Myometrial cell (primary cell): ENCODE results near the gene SH3D19. TPM values are rescaled to one million over a fixed set of nuclear protein-coding genes. Genes with fewer than 3 reads are reported as not detected.

ENCODE experiments used
- total RNA-seq: library from RNA; depleted of rRNA; stranded (reverse); fragments of >200 nt; gene quantifications from 2 replicates; pipeline ENCODE4 v1.2.3, GENCODE V29; 2015

The SH3D19 gene, protein sequence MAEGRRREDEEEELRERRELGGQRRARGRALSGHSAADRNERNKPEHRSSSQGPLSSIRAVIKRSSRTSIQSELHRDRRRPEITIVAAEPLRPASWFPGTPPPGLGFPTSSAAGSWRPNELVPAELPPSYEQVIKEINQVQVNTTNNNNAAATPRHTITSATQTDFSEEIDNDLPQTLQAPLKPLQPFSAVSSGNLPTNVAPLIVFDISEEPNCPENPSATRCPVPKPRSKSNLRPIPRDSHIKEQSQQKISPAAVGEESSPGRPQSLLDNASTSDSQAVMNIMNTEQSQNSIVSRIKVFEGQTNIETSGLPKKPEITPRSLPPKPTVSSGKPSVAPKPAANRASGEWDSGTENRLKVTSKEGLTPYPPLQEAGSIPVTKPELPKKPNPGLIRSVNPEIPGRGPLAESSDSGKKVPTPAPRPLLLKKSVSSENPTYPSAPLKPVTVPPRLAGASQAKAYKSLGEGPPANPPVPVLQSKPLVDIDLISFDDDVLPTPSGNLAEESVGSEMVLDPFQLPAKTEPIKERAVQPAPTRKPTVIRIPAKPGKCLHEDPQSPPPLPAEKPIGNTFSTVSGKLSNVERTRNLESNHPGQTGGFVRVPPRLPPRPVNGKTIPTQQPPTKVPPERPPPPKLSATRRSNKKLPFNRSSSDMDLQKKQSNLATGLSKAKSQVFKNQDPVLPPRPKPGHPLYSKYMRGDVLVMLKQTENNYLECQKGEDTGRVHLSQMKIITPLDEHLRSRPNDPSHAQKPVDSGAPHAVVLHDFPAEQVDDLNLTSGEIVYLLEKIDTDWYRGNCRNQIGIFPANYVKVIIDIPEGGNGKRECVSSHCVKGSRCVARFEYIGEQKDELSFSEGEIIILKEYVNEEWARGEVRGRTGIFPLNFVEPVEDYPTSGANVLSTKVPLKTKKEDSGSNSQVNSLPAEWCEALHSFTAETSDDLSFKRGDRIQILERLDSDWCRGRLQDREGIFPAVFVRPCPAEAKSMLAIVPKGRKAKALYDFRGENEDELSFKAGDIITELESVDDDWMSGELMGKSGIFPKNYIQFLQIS
- 54.5 and 59.5 TPM in 2 replicates for total RNA-seq

GRCh38 chr4:151325111-151325948, at the start of gene SH3D19:
TSS of gene SH3D19 (minus strand) at chr4:151325605. CDS start at chr4:151325352, 253 bp downstream.

GRCh38 chr4:151276787-151277562, 48.4 kb downstream of the SH3D19 start, which contains the start of gene PRSS48:
TSS of gene PRSS48 (plus strand) at chr4:151277161. CDS start at chr4:151277173, 12 bp downstream.

GRCh38 chr4:151099229-151099975, 226.0 kb downstream of the SH3D19 start, which contains the start of gene RPS3A:
TSS of gene RPS3A (plus strand) at chr4:151099628. CDS start at chr4:151099653, 25 bp downstream.

Other genes with a start within 250 kb of the SH3D19 start
- gene RPS3A, start 226.0 kb downstream of the SH3D19 start, total RNA-seq, result 2,899 and 3,342 TPM in 2 replicates
- gene PRSS48, start 48.4 kb downstream of the SH3D19 start, total RNA-seq, result not detected in 2 replicates
- under 0.01 and 0.53 TPM in 2 replicates for gene FHIP1A, start 83.6 kb upstream of the SH3D19 start, total RNA-seq